IMR-90 (cell line): Measurements from ENCODE around the gene FUT8. TPM values are rescaled to one million over a fixed set of nuclear protein-coding genes. Genes with fewer than 3 reads are reported as not detected.

ENCODE experiments used
- ATAC-seq: fragments of 200-7000 bp; cut with Tn5 transposase; 2 replicates; pipeline ENCODE4 v1.9.1; 2020; ENCODE audit warnings: low read depth, mild to moderate bottlenecking, moderate library complexity
- BruUV-seq: library from RNA; stranded (reverse); fragments of 400-500 nt; replicated peaks from 2 replicates; lab custom pipeline; 2021; lab: Mats Ljungman, UMichigan
- CTCF ChIA-PET: fragments of 300-600 bp; formaldehyde crosslinking; extraction: SDS; loops from one replicate; lab custom pipeline; 2021; ENCODE audit warnings: antibody characterized with exemption; lab: Yijun Ruan, JAX
- POLR2A ChIA-PET: fragments of 300-600 bp; sonication (Branson Sonifier 250); formaldehyde crosslinking; loops from one replicate; lab custom pipeline; 2022; ENCODE audit warnings: antibody characterized with exemption; ENCODE audit not compliant: unreplicated experiment; lab: Charles Lee
- DNase-seq: peaks from one replicate; pipeline ENCODE4 v3.0.0; 2013
- H2AFZ ChIP-seq: replicated peaks from 2 replicates; pipeline ENCODE3; 2013; ENCODE audit warnings: low read length, mild to moderate bottlenecking; ENCODE audit not compliant: poor library complexity
- H2AK5ac ChIP-seq: 2 replicates; pipeline ENCODE4 v1.6.1; 2013; ENCODE audit warnings: low read depth, low read length, inconsistent platforms
- H2AK9ac ChIP-seq: replicated peaks from 2 replicates; pipeline ENCODE3; 2013; ENCODE audit warnings: mild to moderate bottlenecking, low read depth, low read length, moderate library complexity; ENCODE audit not compliant: poor library complexity
- H2BK120ac ChIP-seq: 2 replicates; pipeline ENCODE4 v1.6.1; 2013; ENCODE audit warnings: low read depth, low read length, inconsistent platforms
- H2BK15ac ChIP-seq: 3 replicates; pipeline ENCODE4 v1.6.1; 2013; ENCODE audit warnings: low read depth, low read length, inconsistent platforms
- H2BK20ac ChIP-seq: 2 replicates; pipeline ENCODE4 v1.6.1; 2013; ENCODE audit warnings: low read depth, mild to moderate bottlenecking, inconsistent platforms, low read length, moderate library complexity
- H2BK5ac ChIP-seq: 2 replicates; pipeline ENCODE4 v1.6.1; 2013; ENCODE audit warnings: mild to moderate bottlenecking, low read depth, low read length, inconsistent platforms; ENCODE audit not compliant: poor library complexity, severe bottlenecking
- H3K14ac ChIP-seq: replicated peaks from 2 replicates; pipeline ENCODE4 v1.6.1; 2013; ENCODE audit warnings: low read depth, low read length, inconsistent platforms
- H3K18ac ChIP-seq: 2 replicates; pipeline ENCODE4 v1.6.1; 2013; ENCODE audit warnings: low read depth, low read length, control low read depth
- H3K23ac ChIP-seq: 2 replicates; pipeline ENCODE4 v1.6.1; 2013; ENCODE audit warnings: low read depth, low read length, inconsistent platforms
- H3K27ac ChIP-seq: 2 replicates; pipeline ENCODE4 v1.5.1; 2013; ENCODE audit warnings: mild to moderate bottlenecking, control low read depth, low read length; ENCODE audit not compliant: insufficient read depth
- H3K27me3 ChIP-seq: 2 replicates; pipeline ENCODE4 v1.6.1; 2013; ENCODE audit warnings: low read length; ENCODE audit not compliant: control insufficient read depth, insufficient read depth
- H3K36me3 ChIP-seq: 2 replicates; pipeline ENCODE4 v1.6.1; 2013; ENCODE audit warnings: low read length, mixed read lengths; ENCODE audit not compliant: control insufficient read depth, insufficient read depth
- H3K4ac ChIP-seq: 2 replicates; pipeline ENCODE4 v1.6.1; 2013; ENCODE audit warnings: low read depth, low read length, inconsistent platforms
- H3K4me1 ChIP-seq: 2 replicates; pipeline ENCODE4 v1.6.1; 2013; ENCODE audit warnings: low read length, mixed read lengths; ENCODE audit not compliant: control insufficient read depth, insufficient read depth
- H3K4me2 ChIP-seq: 2 replicates; pipeline ENCODE4 v1.6.1; 2013; ENCODE audit warnings: low read depth, mild to moderate bottlenecking, control low read depth, low read length, moderate library complexity
- H3K4me3 ChIP-seq: 2 replicates; pipeline ENCODE4 v1.5.1; 2013; ENCODE audit warnings: low read depth, mild to moderate bottlenecking, control low read depth, low read length, moderate library complexity; ENCODE audit not compliant: insufficient read depth
- H3K56ac ChIP-seq: 2 replicates; pipeline ENCODE4 v1.6.1; 2013; ENCODE audit warnings: low read length, inconsistent platforms; ENCODE audit not compliant: insufficient read depth; ENCODE audit errors: extremely low read depth
- H3K79me1 ChIP-seq, 2 experiments: 2 replicates each; pipeline ENCODE4 v1.6.1; 2013; ENCODE audit warnings: low read length in 2 of 2, inconsistent platforms in 1 of 2, low read depth in 1 of 2
- H3K9ac ChIP-seq: 2 replicates; pipeline ENCODE4 v1.6.1; 2013; ENCODE audit warnings: low read depth, low read length, control low read depth
- H3K9me1 ChIP-seq: 2 replicates; pipeline ENCODE4 v1.6.1; 2013; ENCODE audit warnings: low read length, inconsistent platforms; ENCODE audit not compliant: insufficient read depth
- H3K9me3 ChIP-seq: 2 replicates; pipeline ENCODE4 v1.6.1; 2013; ENCODE audit warnings: low read length; ENCODE audit not compliant: control insufficient read depth, insufficient read depth
- H4K20me1 ChIP-seq: 2 replicates; pipeline ENCODE4 v1.6.1; 2013; ENCODE audit warnings: low read length, inconsistent platforms; ENCODE audit not compliant: insufficient read depth
- H4K5ac ChIP-seq: 2 replicates; pipeline ENCODE4 v1.6.1; 2013; ENCODE audit warnings: mild to moderate bottlenecking, low read depth, low read length, control low read depth
- H4K8ac ChIP-seq, 2 experiments: 2 replicates each; pipeline ENCODE4 v1.6.1; 2013; ENCODE audit warnings: low read depth in 2 of 2, low read length in 2 of 2, control low read depth in 1 of 2, inconsistent platforms in 1 of 2
- H4K91ac ChIP-seq: 2 replicates; pipeline ENCODE4 v1.6.1; 2013; ENCODE audit warnings: low read depth, low read length, inconsistent platforms; ENCODE audit not compliant: insufficient read depth
- BHLHE40 ChIP-seq: fragments of 150-350 bp; IDR thresholded peaks from 2 replicates; pipeline ENCODE4 v1.6.1; 2016; ENCODE audit warnings: mild to moderate bottlenecking, low read depth, low read length
- CEBPB ChIP-seq: IDR thresholded peaks from 2 replicates; pipeline ENCODE4 v1.6.1; 2012; ENCODE audit warnings: low read depth, low read length, improper control_type of control experiment
- CHD1 ChIP-seq: IDR thresholded peaks from 2 replicates; pipeline ENCODE4 v1.6.1; 2012; ENCODE audit warnings: low read depth, low read length, improper control_type of control experiment
- ELK1 ChIP-seq: fragments of 150-350 bp; IDR thresholded peaks from 2 replicates; pipeline ENCODE4 v1.6.1; 2016; ENCODE audit warnings: low read depth, mild to moderate bottlenecking, low read length, moderate library complexity, borderline replicate concordance
- MAFK ChIP-seq: IDR thresholded peaks from 2 replicates; pipeline ENCODE4 v1.6.1; 2012; ENCODE audit warnings: low read depth, low read length, improper control_type of control experiment
- MAZ ChIP-seq: IDR thresholded peaks from 2 replicates; pipeline ENCODE4 v1.6.1; 2012; ENCODE audit warnings: low read depth, mild to moderate bottlenecking, low read length, improper control_type of control experiment, moderate library complexity, borderline replicate concordance
- NFE2L2 ChIP-seq: fragments of 150-350 bp; IDR thresholded peaks from 2 replicates; pipeline ENCODE4 v1.6.1; 2016; ENCODE audit warnings: low read depth, mild to moderate bottlenecking, low read length
- RAD21 ChIP-seq: IDR thresholded peaks from 2 replicates; pipeline ENCODE4 v1.6.1; 2012; ENCODE audit warnings: low read length, improper control_type of control experiment
- RCOR1 ChIP-seq: IDR thresholded peaks from 2 replicates; pipeline ENCODE4 v1.6.1; 2012; ENCODE audit warnings: mild to moderate bottlenecking, low read length, improper control_type of control experiment; ENCODE audit not compliant: insufficient replicate concordance
- RFX5 ChIP-seq: IDR thresholded peaks from 2 replicates; pipeline ENCODE4 v1.8.0; 2012; ENCODE audit warnings: low read depth, mild to moderate bottlenecking, low read length, moderate library complexity
- SMC3 ChIP-seq: fragments of 150-350 bp; IDR thresholded peaks from 2 replicates; pipeline ENCODE4 v1.6.1; 2016; ENCODE audit warnings: low read depth, mild to moderate bottlenecking, antibody characterized with exemption, low read length, moderate library complexity
- USF2 ChIP-seq: fragments of 150-350 bp; IDR thresholded peaks from 2 replicates; pipeline ENCODE4 v1.6.1; 2017; ENCODE audit warnings: mild to moderate bottlenecking, antibody characterized with exemption, low read length, low read depth
- WGBS, 2 experiments: methylation state at CpG; one replicate each; pipeline versions ENCODE4 v1.1.5 to v1.1.7; 2013; ENCODE audit warnings: missing lambda C conversion rate in 2 of 2; ENCODE audit not compliant: insufficient read length in 1 of 2; ENCODE audit errors: extremely low coverage in 2 of 2; 5-methylcytosine and 5-hydroxymethylcytosine counted together
- dilution Hi-C: fragments of 300-500 bp; cut with HindIII; formaldehyde crosslinking; loops from one replicate; pipeline ENCODE4 v1.14.3; 2018; ENCODE audit warnings: low sequenced_read_pairs; ENCODE audit not compliant: unreplicated experiment
- in situ Hi-C: fragments of 300-500 bp; cut with MboI; formaldehyde crosslinking; loops from 3 replicates; pipeline ENCODE4 v1.14.3; 2019; ENCODE audit warnings: low sequenced_read_pairs, inconsistent platforms, mixed read lengths
- intact Hi-C: fragments of 100-400 bp; cut with micrococcal nuclease; formaldehyde crosslinking; loops from 2 replicates; pipeline ENCODE4 v1.10.0; 2022
- polyA plus RNA-seq, 3 experiments: library from polyadenylated mRNA; depleted of rRNA; stranded (reverse); fragments of >200 nt; gene quantifications; 2 replicates each; pipeline ENCODE4 v1.2.3, GENCODE V29; 2012; ENCODE audit warnings: low replicate concordance in 1 of 3
- total RNA-seq: library from RNA; depleted of rRNA; stranded (reverse); fragments of >200 nt; gene quantifications from 2 replicates; pipeline ENCODE4 v1.2.3, GENCODE V29; 2012

FUT8 gene
- total and polyA plus RNA-seq, 2 of the 4 experiments (the other 2 are of a cell fraction): 15.6 to 72.9 TPM

GRCh38 chr14:65371784-65372183, 40.7 kb upstream of the FUT8 start:
- TF ChIP-seq RFX5 (no peak), CEBPB (no peak), ELK1 (no peak), MAFK (no peak), SMC3 (no peak), MAZ (no peak), RAD21 (no peak), NFE2L2 (no peak), RCOR1 (no peak), USF2 (no peak), CHD1 (no peak), BHLHE40 (no peak)
- no TSS peak for BruUV-seq
- intact Hi-C loops: no loop called here

More at GRCh38 chr14:65371784-65372183, 40.7 kb upstream of the FUT8 start:
- Histone ChIP-seq H4K91ac (no peak overlapping the region), H3K14ac (no peak overlapping the region), H4K5ac (no peak overlapping the region), H2BK120ac (no peak overlapping the region), H2AK9ac (no peak overlapping the region), H2BK20ac (no peak overlapping the region), H3K9me1 (no peaks in the 10 kb centered on the region), H4K20me1 (no peaks in the 10 kb centered on the region), H3K27ac (no peak overlapping the region), H3K56ac (no peak overlapping the region), H3K27me3 (no peaks in the 10 kb centered on the region), H2BK15ac (no peak overlapping the region), H3K4ac (no peak overlapping the region), H3K18ac (no peak overlapping the region), H3K23ac (no peak overlapping the region), H2AFZ (no peak overlapping the region), H3K9ac (no peak overlapping the region), H3K79me1 (no peaks in the 10 kb centered on the region), H3K9me3 (no peaks in the 10 kb centered on the region), H2AK5ac (no peak overlapping the region), H3K4me2 (no peak overlapping the region), H3K4me3 (no peak overlapping the region), H4K8ac (no peak overlapping the region), H3K4me1 (no peaks in the 10 kb centered on the region), H2BK5ac (no peak overlapping the region), H3K36me3 (no peaks in the 10 kb centered on the region)
- in situ Hi-C loops: no loop called here
- CTCF ChIA-PET: interaction anchor here (1.8 kb wide), 1 partner anchor 10 kb away, joined by 8 read pairs; no protein-coding TSS in a partner anchor
- no peak for ATAC-seq
- dilution Hi-C loops: no loop called here
- POLR2A ChIA-PET: no interaction called here
- WGBS, 2 experiments: no CpG with 5 or more reads among the region's 2 CpGs
- DNase-seq: no peak
